Measurements from ENCODE around the gene CHEK2.

DNA sequence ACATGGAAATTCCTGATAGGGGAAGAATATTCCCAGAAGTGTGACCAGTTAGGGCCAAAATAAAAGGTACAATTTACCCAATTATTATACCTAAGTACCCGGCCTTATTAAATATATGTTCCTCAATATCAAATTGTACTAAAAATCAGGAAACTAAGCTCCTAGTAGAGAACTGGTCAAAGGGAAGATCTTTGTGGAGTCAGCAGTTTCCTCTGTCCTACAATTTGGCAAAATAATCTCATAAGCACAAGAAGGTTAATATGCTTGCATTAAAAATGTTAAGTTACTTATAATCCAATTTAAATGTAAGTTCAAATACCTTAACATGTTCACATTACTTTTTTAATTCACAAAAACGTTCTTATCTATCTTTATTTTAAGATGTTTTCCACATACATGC, 72.2 kb downstream of the CHEK2 start:
- TF ChIP-seq POLR2A (IDR thresholded peaks at IDR 0.05; ENCODE audit: extremely low read depth, insufficient read length) (no peak), CTCF (IDR thresholded peaks at IDR 0.05; ENCODE audit: low read depth, low read length) (no peak), MYC (IDR thresholded peaks at IDR 0.05; ENCODE audit: low read depth, low read length) (no peak)
- TF ChIP-seq, protein P1, sequence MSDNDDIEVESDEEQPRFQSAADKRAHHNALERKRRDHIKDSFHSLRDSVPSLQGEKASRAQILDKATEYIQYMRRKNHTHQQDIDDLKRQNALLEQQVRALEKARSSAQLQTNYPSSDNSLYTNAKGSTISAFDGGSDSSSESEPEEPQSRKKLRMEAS (IDR thresholded peaks at IDR 0.05; ENCODE audit: low read depth, low read length): no peak

Data from NB4 (cell line).